Activated CD8-positive, alpha-beta memory T cell treated with anti-CD3 and anti-CD28 coated beads for 48 hours (primary cell): Measurements from ENCODE around the gene YARS2.
"Not testable (repeated sequence)": the region's sequence is repeated elsewhere in the genome, so short reads cannot be mapped to it uniquely, and the experiment has no call there.

Experiments used
- DNase-seq, 3 experiments: peaks; one replicate each; pipeline ENCODE4 v3.0.0-alpha.2; 2020; ENCODE audit warnings: low read depth in 2 of 3, low spot score in 2 of 3

YARS2 gene

GRCh38 chr12:32753605-32754004 is 2.1 kb downstream of the YARS2 start:
- DNase-seq: no peak

GRCh38 chr12:32743264-32743663 is 12.4 kb downstream of the YARS2 start:
- DNase-seq: no peak

GRCh38 chr12:32742133-32742532 is 13.6 kb downstream of the YARS2 start:
- DNase-seq: no peak

- no peak for DNase-seq
Observed at GRCh38 chr12:32739279-32739678, 16.4 kb downstream of the YARS2 start.

- no peak for DNase-seq
Observed at GRCh38 chr12:32737715-32738114, 18.0 kb downstream of the YARS2 start.

- DNase-seq: no peak
Observed at GRCh38 chr12:32736445-32736844, 19.3 kb downstream of the YARS2 start.

GRCh38 chr12:32734952-32735351 is 20.7 kb downstream of the YARS2 start:
- no peak for DNase-seq

- no peak for DNase-seq
Observed at GRCh38 chr12:32727237-32727636, 28.5 kb downstream of the YARS2 start.

GRCh38 chr12:32726286-32726685 is 29.4 kb downstream of the YARS2 start:
- no peak for DNase-seq

GRCh38 chr12:32725308-32725707 is 30.4 kb downstream of the YARS2 start:
- not testable (repeated sequence) for DNase-seq

- no peak for DNase-seq
Observed at GRCh38 chr12:32718926-32719325, 36.8 kb downstream of the YARS2 start.

- no peak for DNase-seq
Observed at GRCh38 chr12:32714772-32715171, 40.9 kb downstream of the YARS2 start.

- DNase-seq: no peak
Observed at GRCh38 chr12:32708926-32709325, 46.8 kb downstream of the YARS2 start.

GRCh38 chr12:32706335-32707024 is 49.2 kb downstream of the YARS2 start:
- DNase-seq: no peak

GRCh38 chr12:32705783-32706182 is 49.9 kb downstream of the YARS2 start:
- no peak for DNase-seq

GRCh38 chr12:32702946-32703345 is 52.8 kb downstream of the YARS2 start:
- DNase-seq: no peak

- no peak for DNase-seq
Observed at GRCh38 chr12:32702473-32702872, 53.2 kb downstream of the YARS2 start.

GRCh38 chr12:32699437-32699836 is 56.3 kb downstream of the YARS2 start:
- not testable (repeated sequence) for DNase-seq

GRCh38 chr12:32698285-32698684 is 57.4 kb downstream of the YARS2 start:
- no peak for DNase-seq

- DNase-seq: no peak
Observed at GRCh38 chr12:32697445-32697844, 58.3 kb downstream of the YARS2 start.
